ENCODE results near the gene PTPRK.

The PTPRK gene

GRCh38 chr6:128007658-128008057 lies 512.7 kb downstream of the PTPRK start:
- Mint-ChIP-seq H3K27me3 (ENCODE audit: low read depth) (no peaks in the 10 kb centered on the region), H3K36me3 (ENCODE audit: low read depth) (peaks cover 8% of the 10 kb centered on the region), H3K9me3 (no peaks in the 10 kb centered on the region), H3K4me1 (peaks cover 4% of the 10 kb centered on the region), H3K4me3 (no peak overlapping the region), H3K27ac (no peak overlapping the region)
- no peak for TF ChIP-seq CTCF (IDR thresholded peaks at IDR 0.05; ENCODE audit: unreplicated experiment in 3 of 3)

- Mint-ChIP-seq H3K4me3 (no peak overlapping the region), H3K9me3 (no peaks in the 10 kb centered on the region), H3K36me3 (ENCODE audit: low read depth) (peaks cover 8% of the 10 kb centered on the region), H3K27me3 (ENCODE audit: low read depth) (no peaks in the 10 kb centered on the region), H3K27ac (no peak overlapping the region), H3K4me1 (no peaks in the 10 kb centered on the region)
- TF ChIP-seq CTCF (IDR thresholded peaks at IDR 0.05; ENCODE audit: unreplicated experiment in 3 of 3): no peak
Measured at GRCh38 chr6:128005009-128005408, 515.4 kb downstream of the PTPRK start.

GRCh38 chr6:128000363-128000762 lies 520.0 kb downstream of the PTPRK start:
- Mint-ChIP-seq H3K9me3 (no peaks in the 10 kb centered on the region), H3K27ac (no peak overlapping the region), H3K4me3 (no peak overlapping the region), H3K4me1 (peaks cover 4% of the 10 kb centered on the region), H3K36me3 (ENCODE audit: low read depth) (peaks cover 8% of the 10 kb centered on the region), H3K27me3 (ENCODE audit: low read depth) (no peaks in the 10 kb centered on the region)
- TF ChIP-seq CTCF (IDR thresholded peaks at IDR 0.05; ENCODE audit: unreplicated experiment in 3 of 3): no peak

GRCh38 chr6:127998985-127999384 lies 521.4 kb downstream of the PTPRK start:
- no peak overlapping the region for H3K27ac Mint-ChIP-seq
- TF ChIP-seq CTCF (IDR thresholded peaks at IDR 0.05; ENCODE audit: unreplicated experiment in 3 of 3): no peak
- H3K4me1 Mint-ChIP-seq: peaks cover 4% of the 10 kb centered on the region
- peaks cover 2% of the 10 kb centered on the region for H3K36me3 Mint-ChIP-seq (ENCODE audit: low read depth)
- H3K9me3 Mint-ChIP-seq: no peaks in the 10 kb centered on the region
- no peak overlapping the region for H3K4me3 Mint-ChIP-seq
- H3K27me3 Mint-ChIP-seq (ENCODE audit: low read depth): no peaks in the 10 kb centered on the region

GRCh38 chr6:127997496-127998164 lies 522.8 kb downstream of the PTPRK start:
- no peaks in the 10 kb centered on the region for H3K36me3 Mint-ChIP-seq (ENCODE audit: low read depth)
- H3K9me3 Mint-ChIP-seq: no peaks in the 10 kb centered on the region
- H3K4me3 Mint-ChIP-seq: no peak overlapping the region
- no peak for TF ChIP-seq CTCF (IDR thresholded peaks at IDR 0.05; ENCODE audit: unreplicated experiment in 3 of 3)
- H3K4me1 Mint-ChIP-seq: peaks cover 4% of the 10 kb centered on the region
- H3K27ac Mint-ChIP-seq: no peak overlapping the region
- H3K27me3 Mint-ChIP-seq (ENCODE audit: low read depth): no peaks in the 10 kb centered on the region

- Mint-ChIP-seq H3K27me3 (ENCODE audit: low read depth) (no peaks in the 10 kb centered on the region), H3K9me3 (no peaks in the 10 kb centered on the region), H3K4me3 (no peak overlapping the region), H3K27ac (no peak overlapping the region), H3K4me1 (peaks cover 4% of the 10 kb centered on the region), H3K36me3 (ENCODE audit: low read depth) (peaks cover 3% of the 10 kb centered on the region)
- no peak for TF ChIP-seq CTCF (IDR thresholded peaks at IDR 0.05; ENCODE audit: unreplicated experiment in 3 of 3)
Measured at GRCh38 chr6:127996925-127997324, 523.5 kb downstream of the PTPRK start.

Data from nephron (organoid).